Stimulated activated CD8-positive, alpha-beta memory T cell treated with anti-CD3 and anti-CD28 coated beads, Interleukin-12 subunit alpha, Interleukin-12 subunit beta, amount 100 ng/mL, for 1 hour (primary cell): Measurements from ENCODE around the gene VPS13D.

Experiments
- DNase-seq: peaks from one replicate; pipeline ENCODE4 v3.0.0-alpha.2; 2020; ENCODE audit warnings: low read depth

VPS13D gene

GRCh38 chr1:12553963-12554362 is 324.1 kb downstream of the VPS13D start:
- no peak for DNase-seq

- DNase-seq: no peak
Measured at GRCh38 chr1:12554521-12555305, 324.9 kb downstream of the VPS13D start.

GRCh38 chr1:12555411-12556367 is 325.9 kb downstream of the VPS13D start:
- DNase-seq: no peak

- DNase-seq: no peak
Measured at GRCh38 chr1:12556368-12556930, 326.6 kb downstream of the VPS13D start.

GRCh38 chr1:12556957-12557935 is 327.4 kb downstream of the VPS13D start:
- DNase-seq: no peak

GRCh38 chr1:12561121-12561520 is 331.3 kb downstream of the VPS13D start:
- no peak for DNase-seq
